Fibroblast of mammary gland (primary cell): Measurements from ENCODE around the gene PRF1.

Experiments used
- DNase-seq: peaks from one replicate; pipeline ENCODE4 v3.0.0-alpha.2; 2010; ENCODE audit warnings: low read depth
- H3K4me3 ChIP-seq: 2 replicates; pipeline ENCODE4 v1.5.1; 2011; ENCODE audit warnings: low read depth, mild to moderate bottlenecking, low read length, moderate library complexity; ENCODE audit not compliant: control insufficient read depth
- TF ChIP-seq, protein P1 (sequence below): conservative IDR thresholded peaks from 2 replicates; pipeline ENCODE4 v1.5.1; 2011; ENCODE audit warnings: low read depth, low read length, inconsistent platforms; ENCODE audit not compliant: control insufficient read depth, insufficient read depth

PRF1 gene

DNA sequence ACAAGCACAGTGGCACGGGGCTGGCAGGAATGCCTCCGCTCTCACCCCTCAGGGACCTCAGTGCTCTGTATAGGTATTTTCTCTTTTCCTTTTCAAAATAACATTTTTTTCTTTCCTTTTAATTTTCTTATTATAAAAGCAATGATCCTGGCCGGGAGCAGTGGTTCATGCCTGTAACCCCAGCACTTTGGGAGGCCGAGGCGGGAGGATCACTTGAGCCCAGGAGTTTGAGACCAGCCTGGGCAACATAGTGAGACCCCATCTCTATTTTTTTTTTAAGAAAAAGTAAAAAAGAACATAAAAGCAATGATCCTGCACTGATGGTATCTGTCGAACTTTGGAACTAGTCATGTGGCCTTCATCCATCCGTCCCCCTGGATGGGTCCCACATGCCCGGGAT, 3.2 kb downstream of the PRF1 start:
- H3K4me3 ChIP-seq = no peak overlapping the region
- TF ChIP-seq, protein P1, sequence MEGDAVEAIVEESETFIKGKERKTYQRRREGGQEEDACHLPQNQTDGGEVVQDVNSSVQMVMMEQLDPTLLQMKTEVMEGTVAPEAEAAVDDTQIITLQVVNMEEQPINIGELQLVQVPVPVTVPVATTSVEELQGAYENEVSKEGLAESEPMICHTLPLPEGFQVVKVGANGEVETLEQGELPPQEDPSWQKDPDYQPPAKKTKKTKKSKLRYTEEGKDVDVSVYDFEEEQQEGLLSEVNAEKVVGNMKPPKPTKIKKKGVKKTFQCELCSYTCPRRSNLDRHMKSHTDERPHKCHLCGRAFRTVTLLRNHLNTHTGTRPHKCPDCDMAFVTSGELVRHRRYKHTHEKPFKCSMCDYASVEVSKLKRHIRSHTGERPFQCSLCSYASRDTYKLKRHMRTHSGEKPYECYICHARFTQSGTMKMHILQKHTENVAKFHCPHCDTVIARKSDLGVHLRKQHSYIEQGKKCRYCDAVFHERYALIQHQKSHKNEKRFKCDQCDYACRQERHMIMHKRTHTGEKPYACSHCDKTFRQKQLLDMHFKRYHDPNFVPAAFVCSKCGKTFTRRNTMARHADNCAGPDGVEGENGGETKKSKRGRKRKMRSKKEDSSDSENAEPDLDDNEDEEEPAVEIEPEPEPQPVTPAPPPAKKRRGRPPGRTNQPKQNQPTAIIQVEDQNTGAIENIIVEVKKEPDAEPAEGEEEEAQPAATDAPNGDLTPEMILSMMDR = no peak

DNA sequence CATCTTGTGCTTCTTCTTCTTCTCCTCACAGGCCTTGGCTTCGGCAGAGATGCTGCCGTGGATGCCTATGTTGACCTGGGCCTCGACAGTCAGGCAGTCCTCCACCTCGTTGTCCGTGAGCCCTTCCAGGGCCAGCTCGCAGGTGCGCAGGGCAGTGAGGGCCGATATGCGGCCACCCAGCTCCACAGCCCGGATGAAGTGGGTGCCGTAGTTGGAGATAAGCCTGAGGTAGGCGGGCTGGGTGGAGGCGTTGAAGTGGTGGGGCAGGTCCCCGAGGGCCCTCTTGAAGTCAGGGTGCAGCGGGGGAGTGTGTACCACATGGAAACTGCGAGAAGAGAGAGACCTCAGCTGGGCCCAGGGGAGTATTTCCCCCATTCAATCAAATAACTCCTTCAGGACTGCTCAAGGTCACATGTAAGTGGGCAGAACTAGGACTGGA, 3.7 kb downstream of the PRF1 start:
- TF ChIP-seq, protein P1 = no peak
- H3K4me3 ChIP-seq = no peak overlapping the region
- DNase-seq = no peak

More for the DNA sequence above, 3.2 kb downstream of the PRF1 start:
- no peak for DNase-seq

DNA sequence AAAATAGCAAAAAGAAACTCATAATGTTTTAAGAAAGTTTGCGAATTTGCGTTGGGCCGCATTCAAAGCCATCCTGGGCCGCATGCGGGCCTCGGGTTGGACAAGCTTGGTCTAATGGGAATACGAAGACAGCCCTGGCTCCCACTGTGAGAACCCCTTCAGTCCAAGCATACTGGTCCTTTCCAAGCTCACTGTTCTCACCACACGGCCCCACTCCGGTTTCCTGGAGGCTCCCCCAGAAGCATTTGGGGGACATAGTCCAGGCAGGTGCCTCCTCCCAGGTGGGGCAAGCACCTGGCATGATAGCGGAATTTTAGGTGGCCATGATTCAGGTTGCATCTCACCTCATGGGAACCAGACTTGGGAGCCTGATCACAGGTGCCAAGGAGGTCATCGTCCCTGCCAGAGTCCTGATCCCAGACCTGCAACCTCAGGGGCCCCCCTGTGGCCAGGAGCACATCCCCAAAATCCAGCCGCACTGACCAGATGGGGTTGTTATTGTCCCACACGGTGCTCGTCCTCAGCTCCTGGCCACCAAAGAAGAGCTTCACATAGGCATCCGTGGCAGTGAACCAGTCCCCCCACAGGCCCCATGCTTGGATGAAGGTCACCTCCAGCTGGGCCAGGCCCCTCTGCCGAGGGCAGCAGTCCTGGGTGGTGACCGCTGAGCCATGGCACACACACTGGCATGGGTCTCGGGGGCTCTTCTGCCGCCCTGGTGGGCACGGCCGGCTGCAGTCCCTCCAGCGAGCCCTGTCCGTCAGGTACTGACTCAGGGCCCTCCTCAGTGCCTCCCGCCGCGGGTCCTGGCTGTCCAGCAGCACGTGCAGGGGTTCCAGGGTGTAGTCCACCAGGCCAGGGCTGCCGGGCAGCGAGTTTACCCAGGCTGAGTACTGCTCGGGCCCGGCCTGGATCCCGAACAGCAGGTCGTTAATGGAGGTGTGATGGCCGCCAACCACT, 4.4 kb downstream of the PRF1 start:
- TF ChIP-seq, protein P1 = no peak
- no peak overlapping the region for H3K4me3 ChIP-seq
- DNase-seq = no peak

DNA sequence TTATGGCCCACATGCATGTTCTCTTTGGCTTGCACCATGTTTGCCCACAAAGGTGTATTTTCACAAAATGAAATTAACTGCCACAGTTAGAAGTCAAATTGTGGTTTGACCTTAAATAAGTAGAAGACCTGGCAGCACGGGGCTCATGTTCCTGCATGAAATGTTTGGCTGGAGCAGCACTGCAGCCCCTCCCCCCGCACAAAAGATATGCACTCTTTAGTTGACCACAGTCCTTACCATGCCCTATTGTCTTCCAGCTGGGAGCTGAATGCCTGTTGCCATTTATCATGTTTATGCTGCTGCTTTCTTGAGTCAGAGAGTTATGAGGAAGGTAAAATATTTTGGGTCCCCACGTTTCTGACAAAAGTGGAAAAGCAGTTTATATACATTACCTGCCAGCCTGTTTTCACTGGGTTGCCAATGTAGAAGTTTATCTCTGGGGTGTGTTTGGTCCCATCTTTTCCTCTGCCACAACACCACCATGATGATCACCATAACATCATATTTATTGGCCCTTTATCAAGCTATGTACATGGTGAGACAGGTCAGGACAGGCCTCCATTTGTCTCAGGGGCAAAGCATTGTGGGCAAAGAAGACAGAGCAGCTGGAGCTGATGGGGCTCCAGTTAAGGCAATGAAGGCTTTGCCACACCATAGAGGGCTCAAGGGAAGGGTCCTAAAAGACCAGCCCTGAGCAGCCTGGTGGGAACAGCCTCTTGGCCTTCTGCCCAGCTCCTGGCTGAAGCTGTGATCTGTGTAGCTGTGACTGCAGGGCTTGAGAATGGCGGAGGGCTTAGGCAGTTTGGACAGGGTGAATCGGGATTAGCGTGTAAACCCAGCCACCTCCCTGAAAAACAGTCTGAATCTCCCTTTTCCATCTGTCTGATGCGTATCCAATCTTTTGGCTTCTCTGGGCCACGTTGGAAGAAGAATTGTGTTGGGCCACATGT, 5.4 kb downstream of the PRF1 start:
- H3K4me3 ChIP-seq = no peak overlapping the region
- TF ChIP-seq, protein P1 = no peak
- no peak for DNase-seq

DNA sequence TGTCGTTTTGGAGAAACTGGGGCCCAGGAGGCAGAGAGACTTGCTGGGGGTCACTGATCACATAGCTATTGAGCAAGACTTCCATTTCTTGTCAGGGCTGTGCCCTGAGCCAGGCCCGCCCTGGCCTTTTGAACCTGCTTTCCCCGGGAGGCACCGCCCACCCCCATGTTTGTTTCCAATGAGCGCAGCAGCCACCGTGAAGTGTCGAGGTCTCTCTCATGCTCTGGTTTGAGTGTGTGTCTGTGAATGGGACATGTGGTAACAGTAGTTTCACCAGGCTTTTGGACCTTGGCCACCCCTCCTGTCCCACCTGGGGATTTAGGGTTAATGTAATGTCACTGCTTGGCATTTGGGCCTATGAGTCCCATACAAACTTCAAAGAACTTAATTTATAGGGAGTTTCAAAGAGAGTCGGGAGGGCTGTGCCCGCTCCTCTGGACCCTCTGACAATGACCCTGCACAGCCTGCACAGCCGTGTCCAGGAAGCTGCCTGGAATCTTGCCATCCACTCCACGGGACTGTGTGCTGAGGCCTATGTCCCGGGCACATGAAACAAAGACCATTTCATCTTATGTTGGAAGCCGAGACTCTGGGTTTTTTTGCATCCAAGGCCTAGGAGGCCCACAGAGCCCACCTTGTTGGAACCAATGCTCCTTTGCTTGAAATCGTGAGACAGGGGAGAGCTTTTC, 6.3 kb downstream of the PRF1 start:
- no peak overlapping the region for H3K4me3 ChIP-seq
- no peak for DNase-seq
- TF ChIP-seq, protein P1 = no peak

DNA sequence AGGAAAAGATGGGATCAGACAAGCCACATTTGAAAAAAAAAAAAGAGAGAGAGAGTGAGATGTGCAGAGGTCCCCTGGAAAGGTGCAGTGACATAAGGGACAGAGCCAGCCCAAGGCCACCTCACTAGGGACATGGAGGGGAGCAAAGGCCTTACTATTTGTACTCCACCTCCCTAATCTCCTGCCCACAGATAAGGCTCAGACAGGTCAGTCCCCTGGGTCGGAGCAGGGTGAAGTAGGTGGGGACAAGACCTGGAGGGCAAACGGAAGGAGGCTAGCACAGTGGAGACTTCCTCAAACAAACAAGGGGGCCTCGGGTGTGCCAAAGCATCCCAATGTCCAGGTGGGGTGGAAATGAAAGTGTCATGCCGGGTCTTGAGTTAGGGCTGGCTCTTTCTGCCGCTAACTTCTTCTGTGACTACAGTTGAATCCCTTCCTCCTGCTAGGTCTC, 7.0 kb downstream of the PRF1 start:
- TF ChIP-seq, protein P1 = no peak
- H3K4me3 ChIP-seq = no peak overlapping the region
- no peak for DNase-seq
